A549 (cell line): ENCODE data around the gene RAI2.

Experiments
- CEBPB ChIP-seq, 2 experiments: fragments of >200 bp in 1 of 2; sonication (Bioruptor Twin) in 1 of 2; formaldehyde crosslinking in 1 of 2; IDR thresholded peaks; 2 replicates each; pipeline ENCODE4 v1.6.1; 2012 to 2016
- CTCF ChIP-seq: fragments of >200 bp; sonication (Bioruptor Twin); formaldehyde crosslinking; IDR thresholded peaks from 3 replicates; pipeline ENCODE4 v1.5.1; 2016
- EP300 ChIP-seq, 2 experiments: fragments of >200 bp; sonication (Bioruptor Twin); formaldehyde crosslinking; IDR thresholded peaks; 2 replicates in 1 of 2; 3 replicates in 1 of 2; pipeline ENCODE4 v1.6.1; 2016 to 2017
- GATA3 ChIP-seq: IDR thresholded peaks from 2 replicates; pipeline ENCODE4 v1.6.1; 2012; ENCODE audit warnings: borderline replicate concordance
- HMGXB4 ChIP-seq: fragments of 250-450 bp; sonication (Bioruptor Pico); IDR thresholded peaks from 2 replicates; pipeline ENCODE4 v1.5.0; 2021; ENCODE audit warnings: mild to moderate bottlenecking, moderate library complexity, borderline replicate concordance
- HOXA7 ChIP-seq: fragments of 250-450 bp; sonication (Bioruptor Pico); IDR thresholded peaks from 2 replicates; pipeline ENCODE4 v1.5.0; 2020; ENCODE audit warnings: mild to moderate bottlenecking, moderate library complexity
- JUNB ChIP-seq: fragments of >200 bp; sonication (Bioruptor Twin); formaldehyde crosslinking; IDR thresholded peaks from 2 replicates; pipeline ENCODE4 v1.6.1; 2016
- KDM5A ChIP-seq: fragments of 200-600 bp; sonication (generic); IDR thresholded peaks from 2 replicates; pipeline ENCODE4 v1.6.1; 2016; ENCODE audit warnings: antibody characterized with exemption, mild to moderate bottlenecking
- MAX ChIP-seq: IDR thresholded peaks from 2 replicates; pipeline ENCODE4 v1.6.1; 2012
- NPAS2 ChIP-seq: fragments of 250-450 bp; sonication (Bioruptor Pico); IDR thresholded peaks from 2 replicates; pipeline ENCODE4 v1.8.0; 2022; ENCODE audit warnings: mild to moderate bottlenecking, moderate library complexity, borderline replicate concordance
- POLR2A ChIP-seq: IDR thresholded peaks from 2 replicates; pipeline ENCODE4 v1.6.1; 2012; ENCODE audit warnings: mild to moderate bottlenecking, low read length
- RCOR1 ChIP-seq: fragments of 150-350 bp; IDR thresholded peaks from 2 replicates; pipeline ENCODE4 v1.6.1; 2014; ENCODE audit warnings: antibody characterized with exemption, low read length, low read depth
- REST ChIP-seq: fragments of 200-600 bp; sonication (generic); IDR thresholded peaks from 2 replicates; pipeline ENCODE4 v1.6.1; 2016; ENCODE audit warnings: antibody characterized with exemption, mild to moderate bottlenecking, moderate library complexity
- SMC3 ChIP-seq: fragments of >200 bp; sonication (Bioruptor Twin); formaldehyde crosslinking; IDR thresholded peaks from 3 replicates; pipeline ENCODE4 v1.6.1; 2018; ENCODE audit warnings: inconsistent platforms

GRCh38 chrX:17773221-17773876 lies 87.7 kb downstream of the RAI2 start:
- TF ChIP-seq CTCF (no peak), REST (no peak), NPAS2 (CRISPR knock-in tag) (no peak), POLR2A (no peak), CEBPB (IDR thresholded peaks at IDR 0.05) (no peak), JUNB (no peak), EP300 (IDR thresholded peaks at IDR 0.05) (no peak), MAX (no peak), KDM5A (no peak), SMC3 (no peak), GATA3 (no peak), RCOR1 (no peak), HOXA7 (CRISPR knock-in tag) (no peak), HMGXB4 (no peak)
